GM19099 (cell line): ENCODE results near the gene SGPL1.

Source experiments
- POLR2A ChIP-seq: IDR thresholded peaks from 3 replicates; pipeline ENCODE4 v1.6.1; 2011; ENCODE audit warnings: low read depth; ENCODE audit not compliant: insufficient read length; ENCODE audit errors: extremely low read depth

SGPL1 gene

DNA sequence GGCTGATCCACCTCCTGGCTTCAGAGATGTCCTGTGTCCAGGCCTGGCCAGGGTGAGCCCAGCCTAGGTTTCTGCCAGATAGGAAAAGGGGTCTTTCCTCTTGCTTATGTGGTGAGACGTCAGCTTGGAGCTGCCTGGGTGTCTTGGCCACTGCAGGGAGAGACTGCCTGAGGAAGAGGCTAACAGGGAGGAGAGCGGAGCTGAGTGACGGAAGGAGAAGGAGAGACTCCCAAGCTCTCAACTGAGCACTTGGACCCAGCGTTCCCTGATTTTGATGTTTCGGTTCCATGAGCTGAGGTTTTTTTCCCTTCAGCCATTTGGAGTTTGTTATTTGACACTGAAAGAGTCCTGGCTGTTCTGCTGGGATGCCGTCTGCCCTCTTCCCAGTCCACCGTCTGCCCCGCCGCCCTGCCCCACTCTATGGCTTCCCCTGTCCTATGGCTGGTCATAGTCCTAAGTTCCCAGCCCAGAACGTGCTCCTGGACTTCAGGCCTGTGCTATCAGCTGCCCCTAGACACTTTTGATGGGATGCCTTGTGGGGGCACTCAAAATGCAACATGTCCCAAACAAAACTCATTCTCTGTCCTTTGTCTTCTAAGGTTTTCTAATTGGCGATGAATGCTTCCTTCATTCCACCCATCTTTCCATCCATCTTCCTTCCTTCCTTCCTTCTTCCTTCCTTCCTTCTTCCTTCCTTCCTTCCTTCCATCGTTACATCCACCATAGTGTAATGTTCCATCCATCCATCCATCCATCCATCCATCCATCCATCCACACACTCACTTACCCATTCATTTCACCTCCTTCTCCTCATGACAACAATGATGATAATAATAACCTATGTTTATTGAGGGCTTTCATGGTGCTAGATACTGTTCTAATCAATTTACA lies 92.9 kb downstream of the SGPL1 start:
- TF ChIP-seq POLR2A, result no peak

GRCh38 chr10:70909326-70909935 lies 93.7 kb downstream of the SGPL1 start:
- TF ChIP-seq POLR2A, result no peak

- TF ChIP-seq POLR2A, result no peak
Observed at GRCh38 chr10:70910486-70911341, 95.0 kb downstream of the SGPL1 start.

GRCh38 chr10:70911386-70911785 lies 95.6 kb downstream of the SGPL1 start:
- no peak for TF ChIP-seq POLR2A

DNA sequence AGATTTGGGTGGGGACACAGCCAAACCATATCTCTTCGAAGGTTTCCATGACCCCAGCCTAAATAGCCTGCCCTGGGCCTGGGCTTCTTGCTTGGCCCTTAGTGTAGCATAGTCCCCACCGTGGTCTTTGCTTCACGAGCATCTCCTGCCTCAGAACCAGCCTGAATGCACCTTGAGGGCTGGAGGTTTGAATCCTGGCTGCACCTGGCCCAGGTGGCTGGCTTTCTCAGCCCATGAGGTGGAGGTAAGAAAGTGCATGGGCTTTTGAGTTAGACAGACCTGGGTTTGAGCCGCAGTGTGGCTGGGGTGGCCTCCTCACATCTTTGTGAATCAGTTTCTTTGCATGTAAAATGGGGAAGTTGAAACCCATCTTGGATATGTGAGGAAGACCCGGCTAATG lies 96.8 kb downstream of the SGPL1 start:
- TF ChIP-seq POLR2A, result no peak

DNA sequence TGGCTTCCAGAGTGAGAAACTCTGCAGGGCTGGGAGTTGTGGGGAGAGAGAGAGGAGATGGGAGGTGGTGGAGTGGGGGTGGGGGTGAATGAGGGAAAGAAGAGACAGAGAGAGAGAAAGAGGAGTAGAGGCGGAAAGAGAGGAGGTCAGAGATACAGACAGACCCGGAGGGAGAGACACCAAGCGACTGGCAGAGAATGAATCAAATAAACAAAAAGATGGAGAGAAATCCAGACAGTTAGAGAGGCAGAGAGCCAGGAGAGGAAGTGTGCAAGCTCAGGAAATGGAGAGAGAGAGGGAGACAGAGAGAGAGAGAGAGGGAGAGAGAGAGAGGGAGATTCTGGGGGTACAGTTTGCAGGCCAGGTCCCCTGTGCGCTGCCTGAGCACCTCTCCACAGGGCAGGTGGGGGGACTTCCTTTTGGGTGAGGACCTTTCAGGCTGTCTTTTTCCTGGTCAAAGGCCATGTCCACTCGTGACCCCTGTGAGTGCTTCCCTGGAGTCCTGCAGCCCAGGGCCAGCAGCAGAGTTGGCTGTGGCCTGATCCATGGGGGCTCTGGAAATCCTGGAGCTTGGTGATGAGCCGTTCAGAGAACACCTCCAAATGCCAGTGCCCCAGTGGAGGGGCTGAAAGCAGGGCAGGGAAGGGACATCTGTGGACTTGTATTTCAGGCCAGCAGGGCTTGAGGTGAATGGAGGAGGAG lies 97.6 kb downstream of the SGPL1 start:
- TF ChIP-seq POLR2A, result no peak

DNA sequence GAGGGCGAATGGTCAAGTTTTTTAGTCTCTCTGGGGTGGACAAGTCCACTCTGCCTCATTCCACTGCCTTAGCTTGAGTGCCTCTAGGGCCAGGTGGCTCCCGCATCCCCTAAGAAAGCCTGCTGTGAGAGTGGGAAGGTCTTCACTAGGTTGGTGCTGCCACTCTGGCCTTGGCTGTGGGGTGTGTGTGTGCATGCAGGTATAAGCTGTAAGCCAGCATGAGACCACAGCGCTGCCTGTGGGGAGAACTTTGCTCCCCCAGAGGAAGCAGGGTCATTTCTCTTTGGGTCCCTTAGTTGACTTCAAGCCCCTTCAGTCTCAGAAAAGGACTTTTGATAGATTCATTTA lies 98.1 kb downstream of the SGPL1 start:
- TF ChIP-seq POLR2A, result no peak

DNA sequence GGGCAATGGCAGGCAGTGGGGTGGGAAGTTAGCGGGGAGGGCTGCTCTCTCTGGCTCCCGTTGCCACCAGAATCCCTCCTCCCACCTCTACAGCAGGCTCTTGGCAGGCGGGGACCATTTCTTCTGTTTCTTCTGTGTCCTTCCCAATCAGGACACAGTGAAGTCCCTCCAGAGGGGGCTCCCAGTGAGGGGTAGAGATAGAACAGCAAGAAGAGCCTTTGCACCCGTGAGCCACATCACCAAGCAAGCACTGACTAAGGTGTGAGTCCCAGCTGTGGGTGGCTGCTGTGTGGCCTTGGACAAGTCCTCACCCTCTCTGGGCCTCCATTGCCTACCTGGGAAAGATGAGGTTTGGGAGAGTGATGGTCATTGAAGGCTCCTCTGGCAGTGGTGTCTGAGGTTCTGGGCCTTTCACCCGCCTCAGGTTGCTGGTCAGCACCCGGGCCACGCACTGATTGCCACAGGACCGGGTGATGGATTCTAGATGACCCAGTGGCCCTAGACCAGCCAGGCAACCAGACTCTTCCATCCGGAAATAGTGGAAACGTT lies 98.6 kb downstream of the SGPL1 start:
- TF ChIP-seq POLR2A, result no peak

- TF ChIP-seq POLR2A, result no peak
Observed at GRCh38 chr10:70915206-70915605, 99.5 kb downstream of the SGPL1 start.

DNA sequence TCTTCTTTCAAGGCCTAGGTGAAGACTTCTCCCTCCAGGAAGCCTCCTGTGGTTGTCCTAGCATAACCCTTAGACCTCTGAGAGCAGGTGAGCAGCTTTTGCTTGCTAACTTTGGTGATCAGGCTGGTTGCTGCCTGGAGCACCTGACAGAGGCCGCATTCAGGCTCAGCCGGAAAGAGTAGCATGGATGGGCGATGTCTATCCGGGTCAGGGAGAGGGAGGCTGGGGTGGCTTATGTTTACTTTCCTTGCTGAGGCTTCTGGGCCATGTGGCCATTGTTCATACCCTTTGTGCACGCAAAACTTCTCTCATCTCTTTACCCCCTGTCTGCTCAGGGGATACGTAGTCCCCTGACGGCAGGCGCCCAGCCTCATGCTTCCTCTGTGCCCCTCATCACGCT lies 100.1 kb downstream of the SGPL1 start:
- no peak for TF ChIP-seq POLR2A

DNA sequence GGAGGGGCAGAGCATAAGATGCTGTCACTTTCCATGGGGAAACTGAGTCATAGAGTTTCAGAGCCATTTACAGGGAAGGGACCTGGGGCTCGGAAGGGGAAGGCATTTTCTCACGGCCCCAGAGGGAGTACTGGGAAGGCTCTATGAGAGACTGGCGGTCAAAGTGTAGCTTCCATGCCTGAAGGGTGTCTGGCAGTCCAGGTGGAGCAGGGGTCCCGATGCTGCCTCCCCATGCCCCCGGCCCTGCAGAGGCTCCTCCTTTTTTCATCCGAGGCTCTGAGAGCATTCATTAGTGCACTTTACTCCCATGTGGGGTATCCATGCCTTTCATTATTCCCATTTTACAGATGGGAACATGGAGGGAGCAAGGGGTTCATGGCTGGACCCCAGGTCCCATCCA lies 100.5 kb downstream of the SGPL1 start:
- TF ChIP-seq POLR2A, result no peak

- TF ChIP-seq POLR2A, result no peak
Observed at GRCh38 chr10:70917226-70917625, 101.5 kb downstream of the SGPL1 start.

- no peak for TF ChIP-seq POLR2A
Observed at GRCh38 chr10:70917635-70918034, 101.9 kb downstream of the SGPL1 start.

- no peak for TF ChIP-seq POLR2A
Observed at GRCh38 chr10:70918851-70919530, 103.2 kb downstream of the SGPL1 start.
